Astrocyte (in vitro differentiated cells and primary cell): Measurements from ENCODE around the gene REL.

Experiments used
- CTCF ChIP-seq: IDR thresholded peaks from 2 replicates; pipeline ENCODE4 v1.5.1; 2011; ENCODE audit warnings: low read depth, mild to moderate bottlenecking, inconsistent platforms, low read length, moderate library complexity; ENCODE audit not compliant: insufficient read depth
- EZH2 ChIP-seq: IDR thresholded peaks from 2 replicates; pipeline ENCODE4 v1.6.1; 2012; ENCODE audit warnings: mild to moderate bottlenecking, low read length, inconsistent platforms; ENCODE audit not compliant: insufficient read depth

GRCh38 chr2:60972889-60973656 lies 91.7 kb downstream of the REL start:
- TF ChIP-seq CTCF (no peak), EZH2 (no peak)
